Lower leg skin (tissue), 3 donors: ENCODE measurements around the gene ADCY7.

Experiments
- CTCF ChIP-seq, 3 donors: fragments of 450-650 bp; IDR thresholded peaks; one replicate each; pipeline ENCODE4 v1.5.1; 2016; ENCODE audit warnings: antibody characterized with exemption in 3 of 3, mild to moderate bottlenecking in 3 of 3, moderate library complexity in 2 of 3
- POLR2A ChIP-seq, 2 donors: fragments of 450-650 bp; IDR thresholded peaks; one replicate each; pipeline ENCODE4 v1.6.1; 2016 to 2017; ENCODE audit warnings: antibody characterized with exemption in 2 of 2, mild to moderate bottlenecking in 1 of 2, moderate library complexity in 1 of 2

GRCh38 chr16:50260206-50261159 is 5.9 kb upstream of the ADCY7 start:
- TF ChIP-seq CTCF (IDR thresholded peaks at IDR 0.05): no peak
- TF ChIP-seq POLR2A (IDR thresholded peaks at IDR 0.05): no peak
